Suprapubic skin (tissue), 4 donors: Measurements from ENCODE around the gene MS4A12. TPM values are rescaled to one million over a fixed set of nuclear protein-coding genes. Genes with fewer than 3 reads are reported as not detected.
"Not testable (repeated sequence)": the region's sequence is repeated elsewhere in the genome, so short reads cannot be mapped to it uniquely, and the experiment has no call there.

Source experiments
- DNase-seq, 2 donors: peaks; one replicate each; pipeline ENCODE4 v3.0.0-alpha.2; 2019; ENCODE audit warnings: low spot score in 2 of 2
- H3K27ac ChIP-seq: fragments of 200-600 bp; sonication (generic); one replicate; pipeline ENCODE4 v1.5.1; 2019
- H3K27me3 ChIP-seq: fragments of 200-600 bp; sonication (generic); one replicate; pipeline ENCODE4 v1.5.1; 2019
- H3K36me3 ChIP-seq: fragments of 200-600 bp; sonication (generic); one replicate; pipeline ENCODE4 v1.5.1; 2019
- H3K4me1 ChIP-seq: fragments of 200-600 bp; sonication (generic); one replicate; pipeline ENCODE4 v1.5.1; 2019
- H3K4me3 ChIP-seq: fragments of 200-600 bp; sonication (generic); one replicate; pipeline ENCODE4 v1.5.1; 2019; ENCODE audit warnings: mild to moderate bottlenecking
- H3K9me3 ChIP-seq: fragments of 200-600 bp; sonication (generic); one replicate; pipeline ENCODE4 v1.5.1; 2019
- CTCF ChIP-seq, 2 donors: fragments of 200-600 bp in 1 of 2; fragments of 450-650 bp in 1 of 2; sonication (generic) in 1 of 2; IDR thresholded peaks; one replicate each; pipeline ENCODE4 v1.5.1; 2016 to 2019; ENCODE audit warnings: antibody characterized with exemption in 2 of 2, mild to moderate bottlenecking in 1 of 2, moderate library complexity in 1 of 2
- EP300 ChIP-seq: sonication (generic); formaldehyde crosslinking; IDR thresholded peaks from one replicate; pipeline ENCODE4 v1.6.1; 2017; ENCODE audit warnings: antibody characterized with exemption
- POLR2A ChIP-seq, 2 donors: fragments of 450-650 bp; IDR thresholded peaks; one replicate each; pipeline ENCODE4 v1.6.1; 2017; ENCODE audit warnings: antibody characterized with exemption in 2 of 2, mild to moderate bottlenecking in 2 of 2, moderate library complexity in 2 of 2
- POLR2AphosphoS5 ChIP-seq, 3 donors: sonication (generic); formaldehyde crosslinking; IDR thresholded peaks; one replicate each; pipeline ENCODE4 v1.6.1; 2017; ENCODE audit warnings: antibody characterized with exemption in 3 of 3
- WGBS: methylation state at CpG from one replicate; pipeline ENCODE4 v1.1.5; 2018; 5-methylcytosine and 5-hydroxymethylcytosine counted together
- total RNA-seq, 4 donors: library from RNA; depleted of rRNA; stranded (reverse); fragments of >200 nt; gene quantifications; one replicate each; pipeline ENCODE4 v1.1.0, GENCODE V29; 2016

The MS4A12 gene
- total RNA-seq, 4 donors from 2014 or later: not detected

DNA sequence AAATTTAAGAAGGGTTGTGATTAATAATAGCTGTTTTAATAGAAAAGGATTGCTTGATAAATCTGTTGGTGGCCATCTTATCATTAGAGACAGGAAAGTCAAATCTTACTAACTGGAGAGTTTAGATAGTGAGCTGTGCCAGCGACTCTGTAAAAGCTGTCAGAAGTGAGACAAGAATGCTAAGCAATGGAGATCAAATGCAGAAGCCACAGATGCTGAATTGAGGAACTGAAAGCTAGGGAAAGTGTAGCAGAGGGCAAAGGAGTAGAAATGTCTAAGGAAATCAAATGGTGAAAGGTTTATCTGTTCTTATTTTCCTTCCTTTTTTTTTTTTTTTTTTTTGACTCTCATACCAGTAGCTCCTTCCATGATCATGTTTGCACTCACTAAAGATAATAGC is 36.4 kb downstream of the MS4A12 start:
- no peaks in the 10 kb centered on the region for H3K27me3 ChIP-seq
- H3K4me3 ChIP-seq: no peak overlapping the region
- no peak for TF ChIP-seq CTCF (IDR thresholded peaks at IDR 0.05)
- no peak for TF ChIP-seq POLR2AphosphoS5 (IDR thresholded peaks at IDR 0.05)
- TF ChIP-seq EP300: no peak
- TF ChIP-seq POLR2A (IDR thresholded peaks at IDR 0.05): no peak
- no peaks in the 10 kb centered on the region for H3K9me3 ChIP-seq
- 43% methylated on average over 1 of the region's 1 CpG for WGBS
- no peak overlapping the region for H3K27ac ChIP-seq
- no peak for DNase-seq
- H3K36me3 ChIP-seq: no peaks in the 10 kb centered on the region
- H3K4me1 ChIP-seq: no peaks in the 10 kb centered on the region

DNA sequence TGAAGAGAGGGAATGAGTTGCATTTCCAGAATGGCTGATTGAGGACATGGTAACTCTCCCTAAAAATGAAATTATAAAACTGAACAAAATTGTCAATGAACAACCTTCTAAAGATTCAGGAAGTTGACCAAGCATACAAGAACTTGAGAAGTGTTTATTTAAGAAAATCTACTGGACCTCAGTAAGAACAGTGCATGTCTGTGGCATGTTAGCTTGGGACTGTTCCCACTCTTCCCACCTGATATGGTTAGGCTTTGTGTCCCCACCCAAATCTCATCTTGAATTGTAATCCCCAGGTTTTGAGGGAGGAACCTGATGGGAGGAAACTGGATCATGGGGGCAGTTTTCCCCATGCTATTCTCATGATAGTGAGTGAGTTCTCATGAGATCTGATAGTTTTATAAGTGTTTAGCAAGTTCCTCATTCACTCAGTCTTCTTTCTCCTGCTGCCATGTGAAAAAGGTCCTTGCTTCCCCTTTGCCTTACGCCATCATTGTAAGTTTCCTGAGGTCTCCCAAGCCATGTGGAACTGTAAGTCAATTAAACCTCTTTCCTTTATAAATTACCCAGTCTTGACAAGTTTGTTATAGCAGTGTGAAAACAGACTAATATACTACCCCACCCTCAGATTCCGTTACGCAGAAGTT is 38.0 kb downstream of the MS4A12 start:
- Histone ChIP-seq H3K27ac (no peak overlapping the region), H3K36me3 (no peaks in the 10 kb centered on the region), H3K9me3 (no peaks in the 10 kb centered on the region), H3K27me3 (no peaks in the 10 kb centered on the region), H3K4me1 (no peaks in the 10 kb centered on the region), H3K4me3 (no peak overlapping the region)
- no peak for DNase-seq
- WGBS: 78% methylated on average over 3 of the region's 3 CpGs
- TF ChIP-seq EP300 (no peak), POLR2A (IDR thresholded peaks at IDR 0.05) (no peak), POLR2AphosphoS5 (IDR thresholded peaks at IDR 0.05) (no peak), CTCF (IDR thresholded peaks at IDR 0.05) (no peak)

GRCh38 chr11:60532383-60532782 is 39.8 kb downstream of the MS4A12 start:
- not testable (repeated sequence) for H3K4me3 ChIP-seq, H3K27me3 ChIP-seq
- 89% methylated on average over 7 of the region's 18 CpGs for WGBS

DNA sequence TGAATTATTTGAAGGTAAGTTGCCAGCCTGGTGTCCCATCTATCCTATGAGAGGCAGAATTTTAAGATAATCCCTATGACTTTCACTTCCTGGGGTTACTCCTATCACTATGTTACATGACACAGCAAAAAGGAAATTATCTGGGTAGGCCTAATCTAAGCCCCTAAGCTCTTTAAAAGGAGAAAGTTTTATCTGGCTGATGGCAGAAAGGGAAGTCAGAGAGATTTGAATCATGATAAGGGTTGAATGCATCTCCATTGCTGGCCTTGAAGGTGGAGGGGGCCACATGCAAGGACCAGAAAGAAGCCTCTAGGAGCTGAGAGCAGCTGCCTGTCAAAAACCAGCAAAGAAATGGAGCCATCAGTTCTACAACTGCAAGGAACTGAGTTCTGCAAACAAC is 46.0 kb downstream of the MS4A12 start:
- H3K27me3 ChIP-seq, H3K36me3 ChIP-seq, H3K27ac ChIP-seq, H3K4me3 ChIP-seq, H3K9me3 ChIP-seq, DNase-seq, H3K4me1 ChIP-seq: not testable (repeated sequence)

More at GRCh38 chr11:60532383-60532782, 39.8 kb downstream of the MS4A12 start:
- not testable (repeated sequence) for H3K4me1 ChIP-seq, H3K36me3 ChIP-seq, H3K27ac ChIP-seq, DNase-seq, H3K9me3 ChIP-seq

- no peak overlapping the region for H3K4me3 ChIP-seq
- no peaks in the 10 kb centered on the region for H3K36me3 ChIP-seq
- DNase-seq: no peak
- H3K4me1 ChIP-seq: no peaks in the 10 kb centered on the region
- H3K27ac ChIP-seq: no peak overlapping the region
- TF ChIP-seq CTCF (IDR thresholded peaks at IDR 0.05) (no peak), POLR2A (IDR thresholded peaks at IDR 0.05) (no peak), EP300 (no peak), POLR2AphosphoS5 (IDR thresholded peaks at IDR 0.05) (no peak)
- 85% methylated on average over 5 of the region's 5 CpGs for WGBS
- no peaks in the 10 kb centered on the region for H3K9me3 ChIP-seq
- H3K27me3 ChIP-seq: no peaks in the 10 kb centered on the region
Measured at GRCh38 chr11:60544077-60544476, 51.5 kb downstream of the MS4A12 start.

Other genes with a start within 250 kb of the MS4A12 start
- 1 to 10 TPM in 1 of 4 donors, under 1 TPM in 2, not detected in 1; 0.60 to 5.1 (median 0.98) TPM for gene MS4A4E, start 249.6 kb upstream of the MS4A12 start, total RNA-seq
- 1 to 10 TPM; 2.1 to 4.8 (median 2.4) TPM for gene MS4A4A, start 212.1 kb upstream of the MS4A12 start, total RNA-seq
- not detected for gene MS4A6E, start 165.5 kb upstream of the MS4A12 start, total RNA-seq
- 1 to 10 TPM in 3 of 4 donors, under 1 TPM in 1; 0.86 to 9.5 (median 4.2) TPM for gene MS4A7, start 114.2 kb upstream of the MS4A12 start, total RNA-seq
- 1 to 10 TPM in 1 of 4 donors, under 1 TPM in 1, not detected in 2; 0.48 to 2.3 TPM for gene MS4A14, start 96.3 kb upstream of the MS4A12 start, total RNA-seq
- not detected for gene MS4A5, start 63.2 kb upstream of the MS4A12 start, total RNA-seq
- gene MS4A1, start 36.9 kb upstream of the MS4A12 start, total RNA-seq: under 1 TPM in 1 of 4 donors, not detected in 3; 0.81 TPM
- not detected for gene MS4A13, start 22.6 kb downstream of the MS4A12 start, total RNA-seq
- gene MS4A8, start 206.8 kb downstream of the MS4A12 start, total RNA-seq: not detected
- gene MS4A18, start 231.9 kb downstream of the MS4A12 start, total RNA-seq: not detected